Measurements from ENCODE around the gene ELANE. TPM values are rescaled to one million over a fixed set of nuclear protein-coding genes. Genes with fewer than 3 reads are reported as not detected.

ELANE gene
- total RNA-seq, 2 donors from 2014 or later = not detected

GRCh38 chr19:902446-903226 is 50.5 kb downstream of the ELANE start:
- peaks cover 0 to 6% of the 10 kb centered on the region in 2 donors for H3K4me1 Mint-ChIP-seq (ENCODE audit: low read depth in 2 of 2)
- H3K9me3 Mint-ChIP-seq = no peaks in the 10 kb centered on the region
- H3K4me3 Mint-ChIP-seq = no peak overlapping the region
- no peaks in the 10 kb centered on the region for H3K36me3 Mint-ChIP-seq
- DNase-seq (ENCODE audit: low spot score) (no peak), ATAC-seq (no peak)
- H3K27me3 Mint-ChIP-seq = no peaks in the 10 kb centered on the region
- H3K27ac Mint-ChIP-seq = no peak overlapping the region

GRCh38 chr19:903266-903797 is 51.2 kb downstream of the ELANE start:
- no peak overlapping the region for H3K27ac Mint-ChIP-seq
- no peak overlapping the region for H3K4me3 Mint-ChIP-seq

GRCh38 chr19:904545-904944 is 52.4 kb downstream of the ELANE start:
- no peak overlapping the region for H3K4me3 Mint-ChIP-seq
- ATAC-seq = no peak
- H3K9me3 Mint-ChIP-seq = no peaks in the 10 kb centered on the region
- peaks cover 8 to 15% of the 10 kb centered on the region in 2 donors for H3K4me1 Mint-ChIP-seq (ENCODE audit: low read depth in 2 of 2)
- H3K27ac Mint-ChIP-seq = no peak overlapping the region
- no peaks in the 10 kb centered on the region for H3K27me3 Mint-ChIP-seq
- H3K36me3 Mint-ChIP-seq = no peaks in the 10 kb centered on the region
- no peak for DNase-seq (ENCODE audit: low spot score)

More at GRCh38 chr19:903266-903797, 51.2 kb downstream of the ELANE start:
- Mint-ChIP-seq H3K4me1 (ENCODE audit: low read depth in 2 of 2) (peaks cover 0 to 8% of the 10 kb centered on the region in 2 donors), H3K27me3 (no peaks in the 10 kb centered on the region), H3K36me3 (no peaks in the 10 kb centered on the region), H3K9me3 (no peaks in the 10 kb centered on the region)
- DNase-seq (ENCODE audit: low spot score) = no peak
- ATAC-seq = no peak

Other genes with a start within 250 kb of the ELANE start
- gene POLRMT, start 218.8 kb upstream of the ELANE start, total RNA-seq = 100 to 1,000 TPM in 1 of 2 donors, 10 to 100 TPM in 1; 55.0 to 104 TPM
- gene FGF22, start 212.4 kb upstream of the ELANE start, total RNA-seq = not detected
- gene RNF126, start 189.1 kb upstream of the ELANE start, total RNA-seq = 100 to 1,000 TPM in 1 of 2 donors, 10 to 100 TPM in 1; 77.7 to 138 TPM
- gene FSTL3, start 175.9 kb upstream of the ELANE start, total RNA-seq = 1 to 10 TPM; 1.7 to 3.6 TPM
- gene PRSS57, start 156.9 kb upstream of the ELANE start, total RNA-seq = 1 to 10 TPM in 1 of 2 donors, not detected in 1; 1.4 TPM
- gene PALM, start 143.4 kb upstream of the ELANE start, total RNA-seq = not detected
- gene MISP, start 101.2 kb upstream of the ELANE start, total RNA-seq = not detected
- 100 to 1,000 TPM; 604 to 619 TPM for gene PTBP1, start 54.9 kb upstream of the ELANE start, total RNA-seq
- not detected for gene PLPPR3, start 30.3 kb upstream of the ELANE start, total RNA-seq
- under 1 TPM; 0.25 to 0.36 TPM for gene AZU1, start 24.5 kb upstream of the ELANE start, total RNA-seq
- gene PRTN3, start 11.3 kb upstream of the ELANE start, total RNA-seq = not detected
- under 1 TPM in 1 of 2 donors, not detected in 1; 0.53 TPM for gene CFD, start 7.4 kb downstream of the ELANE start, total RNA-seq
- 10 to 100 TPM; 46.4 to 79.6 TPM for gene MED16, start 40.9 kb downstream of the ELANE start, total RNA-seq
- gene RNU6-9, start 41.2 kb downstream of the ELANE start, total RNA-seq = not detected
- gene R3HDM4, start 60.9 kb downstream of the ELANE start, total RNA-seq = 10 to 100 TPM; 48.4 to 68.3 TPM
- 1 to 10 TPM in 1 of 2 donors, not detected in 1; 1.1 TPM for gene KISS1R, start 65.0 kb downstream of the ELANE start, total RNA-seq
- gene ARID3A, start 73.7 kb downstream of the ELANE start, total RNA-seq = 10 to 100 TPM; 42.8 to 46.1 TPM
- gene WDR18, start 132.0 kb downstream of the ELANE start, total RNA-seq = 100 to 1,000 TPM in 1 of 2 donors, 10 to 100 TPM in 1; 57.8 to 106 TPM
- not detected for gene GRIN3B, start 148.1 kb downstream of the ELANE start, total RNA-seq
- gene TMEM259, start 168.8 kb downstream of the ELANE start, total RNA-seq = 100 to 1,000 TPM; 150 to 267 TPM
- not detected for gene RNU6-2, start 169.2 kb downstream of the ELANE start, total RNA-seq
- gene CNN2, start 174.3 kb downstream of the ELANE start, total RNA-seq = 100 to 1,000 TPM; 119 to 141 TPM
- 10 to 100 TPM; 53.7 to 69.9 TPM for gene ABCA7, start 187.8 kb downstream of the ELANE start, total RNA-seq
- 100 to 1,000 TPM; 320 to 338 TPM for gene ARHGAP45, start 214.9 kb downstream of the ELANE start, total RNA-seq
- 100 to 1,000 TPM; 168 to 241 TPM for gene POLR2E, start 243.1 kb downstream of the ELANE start, total RNA-seq